Measurements from ENCODE around the gene ARL11. TPM values are rescaled to one million over a fixed set of nuclear protein-coding genes. Genes with fewer than 3 reads are reported as not detected.

Gene ARL11
- total RNA-seq, 1 experiment from 2014 or later = not detected

Other genes with a start within 250 kb of the ARL11 start
- gene CAB39L, start 184.4 kb upstream of the ARL11 start, total RNA-seq (2014; rRNA removed; shearing (Covaris generic)) = 6.3 and 17.5 TPM in 2 replicates
- 5.3 and 8.7 TPM in 2 replicates for gene SETDB2, start 184.2 kb upstream of the ARL11 start, total RNA-seq (2014; rRNA removed; shearing (Covaris generic))
- gene PHF11, start 132.6 kb upstream of the ARL11 start, total RNA-seq (2014; rRNA removed; shearing (Covaris generic)) = 20.9 and 21.8 TPM in 2 replicates
- gene RCBTB1, start 42.9 kb upstream of the ARL11 start, total RNA-seq (2014; rRNA removed; shearing (Covaris generic)) = 20.5 and 26.2 TPM in 2 replicates
- gene EBPL, start 63.0 kb downstream of the ARL11 start, total RNA-seq (2014; rRNA removed; shearing (Covaris generic)) = 123 and 133 TPM in 2 replicates
- gene KPNA3, start 164.2 kb downstream of the ARL11 start, total RNA-seq (2014; rRNA removed; shearing (Covaris generic)) = 41.3 and 41.7 TPM in 2 replicates

All from A172 (cell line).